ENCODE measurements around the gene PHACTR3.
"Not testable (repeated sequence)": the region's sequence is repeated elsewhere in the genome, so short reads cannot be mapped to it uniquely, and the experiment has no call there.

The PHACTR3 gene

DNA sequence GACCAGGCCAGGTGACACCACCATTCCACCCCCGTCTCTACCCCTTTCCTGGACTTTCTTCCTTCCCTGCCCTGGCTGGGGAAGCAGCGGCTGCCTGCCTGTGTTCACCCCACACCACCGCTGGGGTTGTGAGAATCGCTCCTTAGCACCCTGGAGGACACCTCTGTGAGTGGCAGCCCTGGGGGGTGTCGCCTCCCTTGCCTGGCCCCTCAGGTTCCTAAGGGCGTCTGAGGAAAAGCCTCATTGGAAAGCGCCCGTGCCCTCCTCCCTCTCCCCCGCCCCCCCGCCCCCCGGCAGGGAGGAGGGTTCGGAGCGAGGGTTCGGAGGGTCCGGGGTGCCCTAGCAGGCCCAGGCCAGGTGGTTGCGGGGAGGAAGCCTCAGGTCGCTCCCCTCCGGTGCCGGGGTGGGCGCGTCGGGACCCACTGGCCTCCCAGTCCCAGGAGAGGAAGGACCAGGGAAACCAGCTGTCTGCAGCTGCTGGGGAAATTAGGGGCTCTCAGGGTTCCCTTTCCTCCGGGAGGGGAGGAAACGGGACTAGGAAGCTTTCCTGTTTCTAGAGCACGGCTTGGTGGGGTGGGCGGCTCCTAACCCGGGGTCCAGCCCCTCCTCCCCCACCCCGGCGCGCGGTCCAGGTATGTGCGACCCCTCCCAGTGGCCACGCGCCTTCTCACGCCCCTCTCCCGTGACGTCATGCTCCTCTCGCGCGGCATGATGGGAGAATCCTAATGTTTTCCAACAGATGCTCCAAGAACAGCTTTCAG is at the start of gene PHACTR3:
Gene PHACTR3 (plus strand): TSS at position 760 of the 761 bp plus-strand sequence. CDS start 475 bp downstream, outside the sequence.
- no peak for FAIRE-seq
- DNase-seq (ENCODE audit: low spot score) = no peak

DNA sequence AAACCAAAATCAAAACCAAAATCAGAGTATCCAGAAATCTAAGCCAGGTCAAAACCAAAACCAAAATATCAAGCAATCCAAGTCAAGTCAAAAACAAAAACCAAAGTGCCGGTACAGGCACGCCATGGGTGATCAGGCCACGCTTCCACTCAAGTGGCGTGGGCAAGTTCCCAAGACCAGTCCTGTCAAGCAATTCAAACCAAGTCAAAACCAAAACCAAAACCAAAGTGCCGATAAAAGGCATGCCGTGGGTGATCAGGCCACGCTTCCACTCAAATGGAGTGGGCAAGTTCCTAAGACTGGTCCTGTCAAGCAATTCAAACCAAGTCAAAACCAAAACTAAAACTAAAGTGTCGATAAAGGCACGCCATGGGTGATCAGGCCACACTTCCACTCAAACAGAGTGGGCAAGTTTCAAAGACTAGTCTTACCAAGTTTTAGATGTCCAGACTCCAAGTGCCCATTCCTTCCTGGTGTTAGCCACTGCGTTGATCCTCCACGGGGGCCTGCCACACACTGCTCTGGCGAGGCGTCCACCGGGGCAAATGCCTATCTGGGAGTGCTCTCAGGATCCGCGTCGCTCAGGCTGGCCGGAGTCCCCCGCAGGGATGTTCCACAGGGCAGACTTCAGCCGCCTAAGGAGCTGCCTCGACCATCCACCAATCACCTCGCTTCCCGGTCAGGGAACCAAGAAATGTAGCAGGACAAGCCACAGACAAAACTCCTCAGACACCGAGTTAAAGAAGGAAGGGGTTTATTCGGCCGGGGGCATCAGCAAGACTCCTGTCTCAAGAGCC is 46.4 kb upstream of the PHACTR3 start:
- FAIRE-seq = not testable (repeated sequence)

DNA sequence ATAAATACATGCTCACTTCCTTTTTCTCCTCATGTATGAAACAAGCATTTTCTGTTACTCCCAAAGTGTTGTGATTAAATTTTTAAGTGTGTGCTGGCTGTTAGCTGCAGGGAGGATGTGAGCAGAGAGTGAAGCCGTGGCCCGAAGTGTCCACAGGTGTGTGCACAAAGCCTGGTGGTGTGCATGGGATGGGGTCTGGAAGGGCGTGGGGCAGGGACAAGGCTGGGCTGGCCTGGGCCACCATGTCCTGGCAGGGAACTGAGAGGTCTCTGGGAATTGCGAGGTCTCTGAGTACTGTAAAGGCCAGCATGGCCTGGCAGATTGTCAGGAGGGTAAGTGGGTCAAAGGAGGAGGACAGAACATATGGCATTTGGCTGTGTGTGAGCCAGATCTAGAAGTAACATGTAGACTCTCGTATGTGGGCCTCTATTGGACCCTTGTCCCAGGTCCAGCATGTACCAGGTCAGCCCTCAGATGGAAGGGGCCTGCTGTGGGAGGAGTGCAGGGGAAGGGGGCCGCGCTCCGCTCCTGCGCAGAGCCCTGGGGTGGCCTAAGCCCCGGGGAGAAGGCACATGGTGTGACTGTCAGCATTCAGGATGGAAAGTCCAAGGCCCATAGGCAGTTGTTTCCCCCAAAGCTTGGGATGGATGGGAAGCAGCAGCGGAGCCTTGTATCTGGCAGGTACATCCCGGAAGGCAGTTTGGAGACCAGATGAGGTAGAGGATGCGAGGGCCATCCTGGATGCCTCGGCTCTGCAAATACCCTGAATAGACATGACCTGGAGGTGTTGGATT is 45.1 kb upstream of the PHACTR3 start:
- FAIRE-seq (no peak), DNase-seq (ENCODE audit: low spot score) (no peak)

More for the DNA sequence above, 46.4 kb upstream of the PHACTR3 start:
- DNase-seq (ENCODE audit: low spot score) = not testable (repeated sequence)

DNA sequence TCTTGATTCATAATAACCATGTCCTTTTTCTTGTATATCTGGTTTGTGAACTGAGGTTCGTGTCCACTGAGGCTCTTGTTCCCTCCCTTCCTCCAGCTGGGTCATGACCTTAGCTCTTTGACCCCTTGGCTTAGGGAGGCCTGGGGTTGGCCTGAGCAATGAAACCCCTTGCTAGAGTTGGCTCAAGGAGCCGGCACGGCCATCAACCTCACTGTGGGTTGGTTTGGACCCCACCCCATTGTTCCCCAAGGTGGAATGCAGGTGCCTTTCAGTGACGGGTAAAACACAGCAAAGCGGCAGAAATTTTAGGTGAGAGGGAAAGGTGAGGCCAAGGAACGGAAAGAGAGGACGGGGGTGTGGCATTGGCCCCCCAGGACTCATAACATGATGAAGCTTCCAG is 44.5 kb upstream of the PHACTR3 start:
- FAIRE-seq = no peak

DNA sequence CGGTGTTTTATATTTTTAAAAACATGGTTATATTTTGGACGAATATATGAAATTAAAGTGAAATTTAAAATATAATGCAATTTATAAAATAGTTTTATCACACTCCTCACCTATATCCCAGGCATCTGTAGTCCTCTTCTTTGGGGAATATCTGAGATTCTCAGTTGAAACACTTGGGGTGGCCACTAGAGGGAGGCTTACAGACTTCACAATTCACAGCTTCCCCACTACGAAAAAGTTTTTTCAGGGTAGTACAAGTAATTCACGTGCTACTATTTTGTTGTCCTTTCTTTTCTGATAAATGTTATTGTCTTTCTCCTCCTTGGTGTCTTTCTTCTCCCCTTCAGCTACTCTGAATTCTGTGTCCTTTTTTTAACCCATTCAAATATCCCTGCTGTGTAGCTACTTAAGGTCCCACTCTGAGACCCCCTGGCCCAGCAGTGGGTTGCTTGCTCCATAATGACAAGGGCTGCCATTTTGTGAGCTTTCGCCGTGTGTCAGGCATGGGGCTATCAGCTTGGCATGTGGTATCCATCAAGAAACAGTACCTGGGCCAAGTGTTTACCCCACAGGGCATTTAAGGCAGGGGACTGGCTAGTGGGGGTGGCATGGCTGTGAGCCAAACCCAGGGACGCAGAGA is 43.6 kb upstream of the PHACTR3 start:
- DNase-seq (ENCODE audit: low spot score) (peak; percentile 17), FAIRE-seq (peak; percentile 49)

More for the DNA sequence above, 44.5 kb upstream of the PHACTR3 start:
- DNase-seq (ENCODE audit: low spot score) = no peak

DNA sequence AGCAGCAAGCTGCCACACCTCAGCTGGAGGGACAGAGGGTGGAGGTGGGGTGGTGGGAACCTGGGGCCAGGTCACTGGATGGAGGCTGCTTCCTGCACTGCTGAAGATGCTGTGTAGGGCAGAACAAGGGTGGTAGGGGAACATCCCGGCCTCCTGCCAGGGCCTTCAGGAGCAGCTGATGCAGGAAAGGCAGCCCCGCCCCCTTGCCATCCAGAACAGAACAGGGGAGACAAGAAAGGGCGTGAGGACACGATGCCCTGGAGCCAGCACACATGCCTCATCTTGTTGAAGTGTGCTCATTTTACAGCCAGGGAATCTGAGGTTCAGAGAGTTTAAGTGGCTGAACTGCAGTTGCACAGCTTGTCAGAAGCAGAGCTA is 43.1 kb upstream of the PHACTR3 start:
- no peak for FAIRE-seq
- no peak for DNase-seq (ENCODE audit: low spot score)

DNA sequence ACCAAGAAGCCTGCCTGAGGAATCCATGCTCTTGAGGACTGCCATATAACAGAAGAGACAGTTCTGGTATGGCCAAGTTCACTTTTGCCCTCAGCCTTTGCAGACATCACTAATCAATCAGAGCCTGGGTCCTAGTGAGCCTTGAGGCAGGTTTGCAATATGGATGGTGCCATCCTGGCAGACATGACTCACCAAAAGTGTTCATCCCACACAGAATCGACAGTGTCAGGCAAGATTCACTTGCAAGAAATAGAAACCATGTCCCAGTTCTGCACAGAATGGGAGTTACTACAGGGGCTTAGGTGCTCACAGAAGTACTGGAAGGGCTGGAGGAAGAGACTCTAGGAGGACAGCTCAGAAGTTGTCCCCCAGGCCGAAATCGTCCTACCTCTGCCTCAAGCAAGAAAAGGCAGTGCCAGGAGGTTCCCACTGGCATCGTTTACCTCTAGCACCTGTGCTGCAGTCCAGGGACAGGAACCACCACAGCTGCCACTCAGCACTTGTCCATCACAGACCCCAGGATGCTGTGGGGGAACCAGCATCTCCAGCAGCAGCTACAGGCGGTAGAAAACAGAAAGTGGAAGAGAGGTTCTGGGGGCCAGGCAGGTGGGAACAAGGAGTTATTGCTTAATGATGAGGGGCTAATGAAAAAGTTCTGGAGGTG is 42.6 kb upstream of the PHACTR3 start:
- FAIRE-seq (no peak), DNase-seq (ENCODE audit: low spot score) (no peak)

DNA sequence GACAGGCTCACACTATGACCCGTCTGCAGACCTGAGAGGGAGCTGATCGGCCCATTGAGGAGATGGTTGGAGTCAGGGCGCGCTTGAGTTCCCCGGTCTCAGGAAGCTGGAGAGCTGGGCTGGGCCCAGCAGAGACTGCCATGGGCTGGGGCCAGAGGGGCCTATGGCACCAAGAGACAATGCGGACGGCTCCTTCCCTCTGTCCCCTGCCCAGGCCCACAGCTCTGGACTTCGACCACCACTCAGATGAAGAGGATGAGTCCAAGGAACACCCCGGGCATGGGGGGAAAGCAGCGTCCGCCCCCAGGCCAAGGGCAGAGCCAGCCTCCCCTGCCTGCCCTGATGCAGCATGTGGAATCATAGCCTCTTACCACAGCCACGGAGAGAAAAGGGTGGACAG is 40.2 kb upstream of the PHACTR3 start:
- FAIRE-seq (no peak), DNase-seq (ENCODE audit: low spot score) (no peak)

DNA sequence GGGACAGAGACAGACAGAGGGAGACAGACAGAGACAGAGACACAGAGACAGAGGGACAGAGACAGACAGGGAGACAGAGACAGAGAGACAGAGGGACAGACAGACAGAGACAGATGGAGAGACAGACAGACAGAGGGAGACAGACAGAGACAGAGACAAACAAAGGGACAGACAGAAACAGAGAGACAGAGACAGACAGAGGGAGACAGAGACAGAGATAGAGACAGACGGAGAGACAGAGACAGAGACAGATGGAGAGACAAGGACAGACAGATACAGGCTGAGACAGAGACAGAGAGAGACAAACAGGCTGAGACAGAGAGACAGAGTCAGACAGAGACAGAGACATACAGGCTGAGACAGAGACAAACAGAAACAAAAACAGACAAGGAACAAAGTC is 39.4 kb upstream of the PHACTR3 start:
- FAIRE-seq = no peak
- DNase-seq (ENCODE audit: low spot score) = no peak

DNA sequence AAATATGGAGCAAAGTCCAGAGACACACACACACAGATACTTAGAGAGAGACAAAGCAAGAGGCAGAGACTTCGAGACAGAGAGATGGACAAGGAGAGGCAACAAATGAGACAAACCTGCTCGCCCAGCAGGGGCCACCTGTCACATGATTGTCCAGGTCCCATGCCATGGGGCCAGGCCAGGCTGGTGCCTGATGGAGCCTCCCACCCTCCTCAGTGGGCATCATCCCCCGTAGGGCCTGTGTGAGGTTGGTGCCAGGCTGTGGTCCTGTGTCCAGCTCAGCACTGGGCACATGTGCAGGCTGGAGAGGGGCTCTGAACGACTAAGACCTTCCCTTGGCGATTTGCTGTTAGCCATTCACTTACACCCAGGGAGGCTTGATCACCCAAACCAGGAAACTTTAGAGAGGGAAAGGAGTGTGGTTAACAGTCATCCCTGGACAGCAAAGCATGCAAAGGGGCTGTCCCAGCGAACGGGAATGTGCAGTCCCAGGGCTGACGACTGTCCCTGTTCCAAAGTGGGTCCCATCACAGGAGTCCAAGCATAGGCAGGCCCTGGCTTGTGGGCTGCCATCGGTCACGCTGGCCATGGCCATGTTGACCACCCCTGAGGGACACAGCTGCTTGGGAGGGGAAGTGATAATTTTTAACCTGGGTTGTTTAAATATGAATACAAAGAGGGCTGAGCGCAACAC is 38.4 kb upstream of the PHACTR3 start:
- no peak for DNase-seq (ENCODE audit: low spot score)
- FAIRE-seq = no peak

DNA sequence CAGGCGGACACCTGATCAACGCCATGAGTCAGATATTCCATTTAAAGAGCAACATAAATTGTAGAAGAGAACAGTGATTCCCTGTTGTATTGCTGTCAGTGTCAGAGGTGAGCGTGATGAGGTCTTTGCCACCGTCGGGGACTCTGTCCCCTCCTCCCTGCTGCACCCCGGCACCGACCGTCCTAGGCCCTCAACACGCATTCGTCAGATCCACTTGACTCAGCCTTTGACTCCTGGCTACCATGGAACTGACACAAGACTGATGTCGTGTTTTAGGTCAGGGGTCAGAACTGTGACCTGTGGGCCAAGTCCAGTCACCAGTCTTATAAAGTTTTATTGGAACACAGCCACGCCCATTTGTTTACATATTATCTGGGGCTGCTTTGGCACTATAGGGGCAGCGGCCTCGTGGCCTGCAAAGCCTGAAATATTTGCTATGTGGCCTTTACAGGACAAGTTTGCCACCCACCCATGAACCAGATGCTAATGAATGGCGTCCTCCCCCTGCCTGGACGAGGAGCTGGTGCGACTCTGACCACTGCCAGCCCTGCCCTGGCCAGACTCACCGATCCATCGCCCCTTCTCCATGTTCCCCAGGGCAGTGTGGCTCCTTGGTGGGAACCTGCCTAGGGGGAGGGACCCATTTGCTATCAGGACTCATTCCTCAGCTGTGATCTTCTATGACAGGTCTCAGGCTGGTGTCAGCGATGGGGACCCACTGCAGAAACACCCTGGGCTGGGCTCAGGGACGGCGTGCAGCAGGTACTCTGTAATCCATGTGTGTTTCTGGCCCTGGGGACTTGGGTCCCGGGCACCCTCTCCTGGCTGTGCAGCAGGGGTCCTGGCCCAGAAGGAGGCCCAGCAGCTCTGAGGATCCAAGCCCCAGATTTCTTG is 37.5 kb upstream of the PHACTR3 start:
- DNase-seq (ENCODE audit: low spot score) (no peak), FAIRE-seq (no peak)

DNA sequence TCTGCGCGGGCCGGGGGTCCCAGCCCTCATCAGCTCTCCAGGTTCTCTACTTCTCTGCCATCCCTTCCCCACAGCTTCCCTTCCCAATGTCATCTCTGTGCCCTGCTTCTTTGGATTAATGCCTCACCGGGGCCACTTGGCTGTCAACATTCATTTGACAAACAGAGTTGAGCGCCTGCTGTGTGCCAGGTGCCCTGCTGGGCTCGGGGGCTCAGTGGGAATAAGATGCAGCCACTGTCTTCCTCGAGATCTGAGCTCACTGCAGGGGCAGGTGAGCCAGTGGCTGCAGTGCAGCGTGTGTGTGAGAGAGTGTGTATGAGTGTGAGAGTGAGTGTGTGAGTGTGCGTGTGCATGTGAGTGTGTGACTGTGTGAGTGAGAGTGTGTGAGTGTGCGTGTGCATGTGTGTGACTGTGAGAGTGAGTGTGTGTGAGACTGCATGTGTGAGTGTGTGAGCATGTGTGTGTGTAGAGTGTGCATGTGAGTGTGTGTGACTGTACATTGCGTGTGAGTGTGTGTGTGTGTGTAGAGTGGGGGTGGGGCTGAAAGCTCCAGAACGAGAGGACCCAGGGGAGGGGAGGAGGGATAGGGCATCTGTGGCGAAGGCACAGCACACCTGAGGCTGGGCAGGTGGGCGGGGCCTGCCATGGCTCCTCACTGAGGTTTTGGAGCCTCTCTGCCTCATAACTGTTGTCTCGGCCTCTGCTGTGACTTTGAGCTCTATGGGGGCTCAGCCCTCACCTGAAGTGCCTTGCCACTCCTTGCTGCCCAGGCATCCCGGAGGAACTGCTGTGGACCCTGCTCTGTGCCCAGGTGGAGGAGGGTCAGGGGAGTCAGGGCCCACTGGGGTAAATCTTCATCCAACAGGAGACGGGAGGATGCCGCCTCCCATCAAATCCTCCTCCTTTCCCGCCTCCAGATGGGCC is 36.5 kb upstream of the PHACTR3 start:
- no peak for FAIRE-seq
- DNase-seq (ENCODE audit: low spot score) = no peak

DNA sequence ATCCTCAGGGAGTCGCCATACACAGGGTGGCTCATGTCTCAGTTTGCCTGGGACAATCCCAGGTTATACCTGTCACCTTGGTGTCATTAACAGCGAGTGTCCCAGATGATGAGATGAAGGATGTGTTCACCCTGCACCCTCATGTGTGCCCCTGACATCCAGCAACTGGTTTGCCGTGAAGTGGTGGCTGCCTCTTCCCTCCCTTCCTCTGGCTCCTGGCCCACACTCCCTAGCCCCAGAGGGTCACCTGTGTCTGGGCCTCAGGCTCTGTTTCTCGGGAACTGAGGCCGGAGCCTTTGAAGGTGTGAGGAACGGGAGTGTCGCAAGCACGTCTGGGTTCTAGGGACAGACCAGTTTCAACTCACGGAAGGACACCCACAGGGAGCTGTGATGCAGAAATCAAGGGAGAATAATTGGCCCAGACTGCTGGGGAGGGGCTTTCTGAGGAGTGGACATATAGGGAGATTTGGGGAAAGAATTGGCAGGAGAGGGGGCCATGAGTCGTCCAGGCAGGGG is 35.8 kb upstream of the PHACTR3 start:
- DNase-seq (ENCODE audit: low spot score) (no peak), FAIRE-seq (no peak)

DNA sequence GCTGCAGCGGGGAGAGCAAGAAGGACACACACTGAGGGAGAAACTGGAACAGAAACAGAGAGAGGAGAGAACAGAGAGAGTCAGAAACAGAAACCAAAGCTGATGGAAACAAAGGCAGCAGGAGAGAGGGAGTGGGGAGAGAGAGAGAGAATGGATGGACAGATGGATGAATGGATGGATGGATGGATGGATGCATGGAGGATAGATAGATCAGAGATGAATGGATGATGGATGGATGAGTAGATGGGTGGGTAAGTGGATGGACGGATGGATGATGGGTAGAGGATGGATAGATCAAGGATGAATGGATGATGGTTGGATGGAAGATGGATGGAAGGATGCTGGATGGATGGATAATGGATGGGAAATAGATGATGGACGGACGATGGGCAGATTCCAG is 35.0 kb upstream of the PHACTR3 start:
- no peak for FAIRE-seq

DNA sequence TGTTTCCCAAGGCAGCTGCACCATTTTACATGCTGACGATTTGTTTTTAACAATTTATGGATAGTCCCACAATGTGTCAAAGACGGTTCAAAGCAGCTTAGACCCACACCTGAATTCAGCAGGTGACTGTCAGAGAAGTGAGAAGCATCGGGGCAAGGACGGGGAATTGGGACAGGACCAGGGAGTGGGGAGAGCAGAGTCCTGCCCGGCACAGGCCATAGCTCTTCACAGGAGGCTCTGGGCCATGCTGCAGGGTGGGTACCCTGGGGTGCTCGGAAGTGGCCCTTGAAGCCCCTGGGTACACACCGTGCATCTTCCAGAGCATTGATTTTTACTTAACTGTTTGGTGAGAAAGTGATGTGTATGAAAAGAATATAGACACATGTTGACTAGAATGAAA is 33.2 kb upstream of the PHACTR3 start:
- FAIRE-seq (no peak), DNase-seq (ENCODE audit: low spot score) (no peak)

More for the DNA sequence above, 35.0 kb upstream of the PHACTR3 start:
- DNase-seq (ENCODE audit: low spot score) = no peak

DNA sequence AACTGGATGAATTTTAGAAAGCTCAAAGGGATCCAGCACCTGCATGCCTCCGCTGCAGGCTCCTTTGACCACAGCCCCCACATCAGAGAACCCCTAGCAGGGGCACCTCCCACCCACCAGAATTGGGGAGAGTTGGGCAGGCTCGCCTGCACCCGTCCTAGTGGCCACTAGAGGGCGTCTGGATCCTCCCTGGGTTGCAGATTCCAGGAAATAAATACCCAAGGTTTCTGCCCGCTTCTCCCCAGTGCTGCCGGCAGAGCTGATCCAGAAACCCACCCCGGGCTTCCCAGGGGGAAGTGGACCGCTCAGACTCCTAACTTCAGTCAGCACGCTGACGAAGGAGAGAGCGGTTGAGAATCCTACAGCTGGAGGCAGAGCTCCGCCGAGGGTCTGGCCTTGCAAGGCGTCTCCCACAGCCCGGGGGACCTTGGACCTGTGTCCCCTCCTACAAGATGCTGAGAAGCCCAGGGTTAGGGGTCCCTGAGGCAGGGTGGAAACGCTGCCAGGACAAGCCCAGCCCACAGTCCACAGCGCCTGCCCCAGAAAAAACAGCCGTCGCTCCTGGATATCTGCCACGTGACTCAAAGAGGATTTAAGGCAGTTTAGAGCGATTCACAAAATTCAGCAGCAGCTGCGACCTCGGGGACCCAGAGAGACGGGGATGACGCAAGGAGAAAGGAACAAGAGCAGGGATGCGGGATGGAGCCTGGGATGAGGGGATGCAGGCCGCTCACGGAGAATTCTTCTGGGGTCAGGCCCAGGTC is 32.6 kb upstream of the PHACTR3 start:
- DNase-seq (ENCODE audit: low spot score) (peak; percentile 36), FAIRE-seq (no peak)

DNA sequence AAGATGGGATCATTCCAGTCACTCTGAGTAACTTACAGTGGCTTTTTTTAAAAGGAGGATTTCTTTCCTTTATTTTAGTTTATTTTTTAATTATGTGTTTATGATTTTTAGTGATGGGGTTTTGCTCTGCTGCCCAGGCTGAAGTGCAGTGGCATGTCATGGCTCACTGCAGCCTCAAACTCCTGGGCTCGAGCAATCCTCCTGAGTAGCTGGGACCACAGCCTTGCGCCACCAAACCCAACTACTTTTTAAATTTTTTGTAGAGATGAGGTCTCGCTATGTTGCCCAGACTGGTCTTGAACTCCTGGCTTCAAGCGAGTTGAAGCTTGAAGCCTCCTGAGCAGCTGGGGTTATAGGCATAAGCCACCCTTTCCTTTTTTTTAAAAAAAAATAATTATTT is 31.8 kb upstream of the PHACTR3 start:
- no peak for FAIRE-seq

More for the DNA sequence above, 31.8 kb upstream of the PHACTR3 start:
- DNase-seq (ENCODE audit: low spot score) = no peak
